Kidney (tissue), 14 donors: ENCODE measurements around the gene CD320. TPM values are rescaled to one million over a fixed set of nuclear protein-coding genes. Genes with fewer than 3 reads are reported as not detected.

Experiments used
- DNase-seq, 5 donors: peaks; one replicate each; pipeline ENCODE4 v3.0.0-alpha.2; 2013 to 2020
- FAIRE-seq: peaks from 2 replicates; lab custom pipeline; 2012; peaks lifted over from hg19 to GRCh38; lab: Jason Lieb, UNC
- H3K27ac ChIP-seq, 2 donors: one replicate each; pipeline ENCODE4 v1.7.0; 2013; ENCODE audit warnings: low read depth in 2 of 2, low read length in 2 of 2, inconsistent platforms in 1 of 2
- H3K27me3 ChIP-seq: one replicate; pipeline ENCODE4 v1.7.1; 2013; ENCODE audit warnings: low read length, inconsistent platforms; ENCODE audit not compliant: control insufficient read depth, insufficient read depth
- H3K36me3 ChIP-seq, 3 donors: one replicate each; pipeline versions ENCODE4 v1.7.0 to v1.7.1; 2013; ENCODE audit warnings: low read length in 3 of 3, control low read depth in 1 of 3, inconsistent platforms in 1 of 3; ENCODE audit not compliant: insufficient read depth in 3 of 3, control insufficient read depth in 2 of 3
- H3K4me1 ChIP-seq, 3 donors: one replicate each; pipeline versions ENCODE4 v1.7.0 to v1.7.1; 2013; ENCODE audit warnings: low read length in 3 of 3, inconsistent platforms in 1 of 3, low read depth in 1 of 3; ENCODE audit not compliant: control insufficient read depth in 2 of 3, insufficient read depth in 2 of 3
- H3K4me3 ChIP-seq, 3 donors: one replicate each; pipeline versions ENCODE4 v1.7.0 to v1.8.1; 2013; ENCODE audit warnings: low read length in 3 of 3, control low read depth in 1 of 3, inconsistent platforms in 1 of 3
- H3K9ac ChIP-seq, 3 donors: one replicate each; pipeline versions ENCODE4 v1.7.0 to v1.7.1; 2013; ENCODE audit warnings: low read length in 3 of 3, control low read depth in 1 of 3, inconsistent platforms in 1 of 3
- H3K9me3 ChIP-seq, 3 donors: one replicate each; pipeline versions ENCODE4 v1.7.0 to v1.7.1; 2013; ENCODE audit warnings: low read length in 3 of 3, control low read depth in 1 of 3, inconsistent platforms in 1 of 3; ENCODE audit not compliant: control insufficient read depth in 2 of 3, insufficient read depth in 1 of 3
- intact Hi-C: fragments of 100-400 bp; cut with DNase I; formaldehyde crosslinking; loops from one replicate; pipeline ENCODE4 v1.11.1; 2022
- polyA plus RNA-seq: library from polyadenylated mRNA; stranded (reverse); fragments of 350-450 nt; fragmentation: Illumina TruSeq; extraction: RNeasy Lipid Tissue Mini Kit (QIAGEN cat#74804); gene quantifications from one replicate; pipeline ENCODE4 v1.2.3, GENCODE V29; 2014; ENCODE audit warnings: low read depth, low replicate concordance; ENCODE audit not compliant: insufficient read depth
- total RNA-seq: library from RNA; stranded (reverse); fragmentation: NEBNext Ultra II Directional; extraction: Animal tissue kit (Norgen Biotek cat#: 25700); gene quantifications from one replicate; pipeline ENCODE4 v1.2.1, GENCODE V29; 2021
- TF ChIP-seq, protein P1 (sequence below): IDR thresholded peaks from 3 replicates; pipeline ENCODE4 v1.5.1; 2012; ENCODE audit warnings: mild to moderate bottlenecking, moderate library complexity, borderline replicate concordance; ENCODE audit not compliant: insufficient read depth; ENCODE audit errors: extremely low read depth
- donor health status: control.
- donor health status: control.
- donor health status: control.
- donor health status: control.
- donor health status: control.
- donor health status: DM: yes; HTN: yes; CAD: no.
- donor health status: Normal renal cell carcinoma (clear cell type).

The CD320 gene
- total and polyA plus RNA-seq, 2 donors from 2014 or later: 26.1 to 63.1 TPM

DNA sequence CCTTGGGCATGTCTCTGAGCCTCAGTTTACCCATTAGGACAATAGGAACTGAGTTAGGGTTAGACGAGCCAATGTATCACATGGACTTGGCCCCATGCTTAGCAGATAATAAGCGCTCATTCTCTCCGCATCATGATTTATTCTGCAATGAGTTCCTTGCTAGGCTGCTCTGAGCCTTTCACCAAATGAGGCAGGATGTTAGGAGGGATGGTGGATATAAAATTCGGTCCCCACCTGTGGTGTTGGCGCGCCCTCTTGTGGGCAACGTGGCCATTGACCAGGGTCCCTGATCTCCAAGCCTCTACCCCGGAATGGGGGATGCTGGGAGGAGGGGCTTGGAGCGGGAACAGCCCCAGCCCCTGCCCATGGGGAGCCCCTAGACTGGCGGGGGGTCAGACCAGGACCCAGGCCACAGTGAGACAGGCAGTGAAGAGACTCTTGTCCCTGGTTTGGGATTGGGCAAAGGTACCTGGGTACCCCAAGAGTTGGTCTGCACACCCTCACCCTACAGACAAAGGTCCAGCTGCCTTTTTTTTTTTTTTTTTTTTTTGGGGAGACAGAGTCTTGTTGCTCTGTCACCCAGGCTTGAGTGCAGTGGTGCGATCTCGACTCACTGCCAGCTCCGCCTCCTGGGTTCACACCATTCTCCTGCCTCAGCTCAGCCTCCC, 55.1 kb downstream of the CD320 start:
- FAIRE-seq (no peak), DNase-seq (peak; percentile 88 to 92 (median 89))
- no peaks in the 10 kb centered on the region for H3K9me3 ChIP-seq
- peaks cover 5 to 10% (median 8%) of the 10 kb centered on the region in 3 donors for H3K36me3 ChIP-seq
- no peak overlapping the region for H3K4me3 ChIP-seq
- H3K27me3 ChIP-seq: no peaks in the 10 kb centered on the region
- no peak overlapping the region for H3K27ac ChIP-seq
- TF ChIP-seq, protein P1, sequence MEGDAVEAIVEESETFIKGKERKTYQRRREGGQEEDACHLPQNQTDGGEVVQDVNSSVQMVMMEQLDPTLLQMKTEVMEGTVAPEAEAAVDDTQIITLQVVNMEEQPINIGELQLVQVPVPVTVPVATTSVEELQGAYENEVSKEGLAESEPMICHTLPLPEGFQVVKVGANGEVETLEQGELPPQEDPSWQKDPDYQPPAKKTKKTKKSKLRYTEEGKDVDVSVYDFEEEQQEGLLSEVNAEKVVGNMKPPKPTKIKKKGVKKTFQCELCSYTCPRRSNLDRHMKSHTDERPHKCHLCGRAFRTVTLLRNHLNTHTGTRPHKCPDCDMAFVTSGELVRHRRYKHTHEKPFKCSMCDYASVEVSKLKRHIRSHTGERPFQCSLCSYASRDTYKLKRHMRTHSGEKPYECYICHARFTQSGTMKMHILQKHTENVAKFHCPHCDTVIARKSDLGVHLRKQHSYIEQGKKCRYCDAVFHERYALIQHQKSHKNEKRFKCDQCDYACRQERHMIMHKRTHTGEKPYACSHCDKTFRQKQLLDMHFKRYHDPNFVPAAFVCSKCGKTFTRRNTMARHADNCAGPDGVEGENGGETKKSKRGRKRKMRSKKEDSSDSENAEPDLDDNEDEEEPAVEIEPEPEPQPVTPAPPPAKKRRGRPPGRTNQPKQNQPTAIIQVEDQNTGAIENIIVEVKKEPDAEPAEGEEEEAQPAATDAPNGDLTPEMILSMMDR: peak; percentile 95
- intact Hi-C loops: no loop called here
- H3K4me1 ChIP-seq: no peaks in the 10 kb centered on the region
- H3K9ac ChIP-seq: no peak overlapping the region

Other genes starting within 250 kb of the CD320 start
- gene FBN3, start 158.8 kb downstream of the CD320 start, total RNA-seq: 0.44 TPM
- gene FBN3, start 158.8 kb downstream of the CD320 start, polyA plus RNA-seq: 0.56 TPM
- 36.5 TPM for gene CERS4, start 99.0 kb downstream of the CD320 start, total RNA-seq
- gene CERS4, start 99.0 kb downstream of the CD320 start, polyA plus RNA-seq: 65.5 TPM
- 51.2 TPM for gene NDUFA7, start 13.0 kb upstream of the CD320 start, total RNA-seq
- gene NDUFA7, start 13.0 kb upstream of the CD320 start, polyA plus RNA-seq: 304 TPM
- 1,258 TPM for gene RPS28, start 13.1 kb upstream of the CD320 start, total RNA-seq
- 1,887 TPM for gene RPS28, start 13.1 kb upstream of the CD320 start, polyA plus RNA-seq
- 26.6 TPM for gene KANK3, start 34.9 kb upstream of the CD320 start, total RNA-seq
- 15.0 TPM for gene KANK3, start 34.9 kb upstream of the CD320 start, polyA plus RNA-seq
- gene ANGPTL4, start 55.8 kb upstream of the CD320 start, total RNA-seq: 7.2 TPM
- 40.3 TPM for gene ANGPTL4, start 55.8 kb upstream of the CD320 start, polyA plus RNA-seq
- 146 TPM for gene RAB11B, start 82.0 kb upstream of the CD320 start, total RNA-seq
- 148 TPM for gene RAB11B, start 82.0 kb upstream of the CD320 start, polyA plus RNA-seq
- gene MARCHF2, start 104.9 kb upstream of the CD320 start, total RNA-seq: 48.4 TPM
- 46.5 TPM for gene MARCHF2, start 104.9 kb upstream of the CD320 start, polyA plus RNA-seq
- 164 TPM for gene HNRNPM, start 136.6 kb upstream of the CD320 start, total RNA-seq
- 103 TPM for gene HNRNPM, start 136.6 kb upstream of the CD320 start, polyA plus RNA-seq
- 4.6 TPM for gene PRAM1, start 194.3 kb upstream of the CD320 start, total RNA-seq
- 0.99 TPM for gene PRAM1, start 194.3 kb upstream of the CD320 start, polyA plus RNA-seq
- gene ZNF414, start 205.8 kb upstream of the CD320 start, total RNA-seq: 29.6 TPM
- gene ZNF414, start 205.8 kb upstream of the CD320 start, polyA plus RNA-seq: 20.4 TPM